Lower lobe of right lung (tissue), 2 donors: ENCODE data around the gene ZNF710. TPM values are rescaled to one million over a fixed set of nuclear protein-coding genes. Genes with fewer than 3 reads are reported as not detected.

ENCODE experiments used
- ATAC-seq, 2 donors: fragments of 200-7000 bp; cut with Tn5 transposase; one replicate each; pipeline ENCODE4 v1.9.1; 2020 to 2022; ENCODE audit warnings: mild to moderate bottlenecking in 2 of 2, moderate library complexity in 2 of 2
- DNase-seq: peaks from one replicate; pipeline ENCODE4 v3.0.0-alpha.2; 2020
- H3K27ac ChIP-seq: fragments of 200-600 bp; one replicate; pipeline ENCODE4 v1.8.0; 2022
- H3K27me3 ChIP-seq: fragments of 200-600 bp; one replicate; pipeline ENCODE4 v1.8.0; 2022; ENCODE audit warnings: low read depth
- H3K36me3 ChIP-seq: fragments of 200-600 bp; one replicate; pipeline ENCODE4 v1.8.0; 2022; ENCODE audit warnings: mild to moderate bottlenecking
- H3K4me1 ChIP-seq: fragments of 200-600 bp; one replicate; pipeline ENCODE4 v1.8.0; 2022
- H3K4me3 ChIP-seq: fragments of 200-600 bp; one replicate; pipeline ENCODE4 v1.8.0; 2022; ENCODE audit warnings: mild to moderate bottlenecking
- H3K9me3 ChIP-seq: fragments of 200-600 bp; one replicate; pipeline ENCODE4 v1.8.0; 2022
- intact Hi-C: fragments of 100-400 bp; cut with DNase I; formaldehyde crosslinking; loops from one replicate; pipeline ENCODE4 v1.11.0; 2022
- total RNA-seq: library from RNA; stranded (reverse); fragmentation: NEBNext Ultra II Directional; extraction: Animal tissue kit (Norgen Biotek cat#: 25700); gene quantifications from one replicate; pipeline ENCODE4 v1.2.1, GENCODE V29; 2021
- TF ChIP-seq, protein P1 (sequence below): fragments of 200-600 bp; IDR thresholded peaks from one replicate; pipeline ENCODE4 v1.8.0; 2022; ENCODE audit warnings: antibody characterized with exemption, mild to moderate bottlenecking
- donor health status: DM: no; HTN: yes; CAD: no; lungs with severe emphysema.

ZNF710 gene
- total RNA-seq, 1 donor from 2014 or later = 50.7 TPM

- Histone ChIP-seq H3K27me3 (no peaks in the 10 kb centered on the region), H3K36me3 (peaks cover 74% of the 10 kb centered on the region), H3K4me3 (no peak overlapping the region), H3K27ac (no peak overlapping the region), H3K4me1 (peaks cover 5% of the 10 kb centered on the region), H3K9me3 (no peaks in the 10 kb centered on the region)
- intact Hi-C loops = loop anchor here (10.0 kb wide), 1 partner anchor 193 kb away; the partner anchor contains the start of gene AP3S2
- DNase-seq (no peak), ATAC-seq (peak; percentile 6 to 27)
- TF ChIP-seq, protein P1, sequence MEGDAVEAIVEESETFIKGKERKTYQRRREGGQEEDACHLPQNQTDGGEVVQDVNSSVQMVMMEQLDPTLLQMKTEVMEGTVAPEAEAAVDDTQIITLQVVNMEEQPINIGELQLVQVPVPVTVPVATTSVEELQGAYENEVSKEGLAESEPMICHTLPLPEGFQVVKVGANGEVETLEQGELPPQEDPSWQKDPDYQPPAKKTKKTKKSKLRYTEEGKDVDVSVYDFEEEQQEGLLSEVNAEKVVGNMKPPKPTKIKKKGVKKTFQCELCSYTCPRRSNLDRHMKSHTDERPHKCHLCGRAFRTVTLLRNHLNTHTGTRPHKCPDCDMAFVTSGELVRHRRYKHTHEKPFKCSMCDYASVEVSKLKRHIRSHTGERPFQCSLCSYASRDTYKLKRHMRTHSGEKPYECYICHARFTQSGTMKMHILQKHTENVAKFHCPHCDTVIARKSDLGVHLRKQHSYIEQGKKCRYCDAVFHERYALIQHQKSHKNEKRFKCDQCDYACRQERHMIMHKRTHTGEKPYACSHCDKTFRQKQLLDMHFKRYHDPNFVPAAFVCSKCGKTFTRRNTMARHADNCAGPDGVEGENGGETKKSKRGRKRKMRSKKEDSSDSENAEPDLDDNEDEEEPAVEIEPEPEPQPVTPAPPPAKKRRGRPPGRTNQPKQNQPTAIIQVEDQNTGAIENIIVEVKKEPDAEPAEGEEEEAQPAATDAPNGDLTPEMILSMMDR = no peak
Measured at GRCh38 chr15:90087454-90088154, 86.5 kb downstream of the ZNF710 start.

DNA sequence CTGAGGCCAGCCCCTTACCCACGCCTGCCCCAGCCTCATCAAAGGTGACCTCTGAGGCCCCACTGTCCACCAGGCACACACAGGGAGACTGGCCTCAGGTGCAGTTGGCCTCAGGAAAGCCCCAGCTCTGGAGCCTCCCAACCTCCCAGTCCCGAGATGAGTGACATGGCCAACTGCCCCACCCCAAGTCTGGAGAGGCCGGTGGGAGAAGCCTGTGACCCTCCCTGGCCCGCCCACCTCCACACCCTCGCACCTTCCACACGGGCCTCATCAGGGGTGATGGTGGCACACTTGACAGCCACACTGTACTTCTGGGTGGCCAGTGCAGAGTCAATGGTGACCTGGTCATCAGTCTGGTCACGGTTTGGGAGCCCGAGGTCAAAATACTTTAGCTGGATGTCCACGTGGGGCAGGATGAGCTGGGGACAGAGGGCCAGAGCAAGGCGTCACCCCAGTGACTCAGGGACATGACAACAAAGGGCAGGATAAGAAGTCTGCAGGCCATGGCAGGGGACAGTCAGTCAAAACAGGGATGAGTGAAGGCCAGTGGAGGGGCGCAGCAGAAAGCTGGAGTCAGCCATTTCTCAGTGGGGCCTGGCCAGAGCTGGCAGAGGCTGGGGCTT is 89.2 kb downstream of the ZNF710 start:
- Histone ChIP-seq H3K4me1 (peaks cover 2% of the 10 kb centered on the region), H3K36me3 (peaks cover 47% of the 10 kb centered on the region), H3K9me3 (no peaks in the 10 kb centered on the region), H3K4me3 (no peak overlapping the region), H3K27me3 (no peaks in the 10 kb centered on the region), H3K27ac (no peak overlapping the region)
- DNase-seq (no peak), ATAC-seq (no peak)
- intact Hi-C loops = no loop called here
- TF ChIP-seq, protein P1 = no peak

- Histone ChIP-seq H3K36me3 (peaks cover 44% of the 10 kb centered on the region), H3K4me1 (peaks cover 12% of the 10 kb centered on the region), H3K27ac (no peak overlapping the region), H3K27me3 (no peaks in the 10 kb centered on the region), H3K4me3 (no peak overlapping the region), H3K9me3 (no peaks in the 10 kb centered on the region)
- intact Hi-C loops = no loop called here
- TF ChIP-seq, protein P1 = no peak
- DNase-seq (no peak), ATAC-seq (no peak)
Measured at GRCh38 chr15:90091156-90091931, 90.2 kb downstream of the ZNF710 start.

DNA sequence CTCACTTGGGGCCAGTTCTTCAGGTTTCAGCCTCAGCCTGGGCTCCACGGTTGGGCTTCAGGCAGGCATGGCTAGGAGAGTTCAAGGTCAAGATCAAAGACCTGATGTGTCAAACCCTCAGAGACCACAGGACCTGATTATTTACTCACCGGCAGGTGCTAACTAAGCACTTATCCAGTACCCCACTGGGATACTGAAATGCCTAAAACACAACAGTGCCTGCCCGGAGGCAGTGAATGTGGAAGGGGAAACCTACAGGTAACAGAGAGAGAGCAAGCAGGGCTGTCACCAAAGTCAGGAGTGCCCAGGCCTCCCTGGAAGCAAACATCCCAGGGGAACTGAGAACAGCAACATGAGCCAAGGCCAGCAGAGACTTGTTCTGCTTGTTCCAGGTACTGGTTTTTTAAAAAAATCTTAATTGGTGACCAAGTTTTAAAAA is 94.4 kb downstream of the ZNF710 start:
- Histone ChIP-seq H3K9me3 (no peaks in the 10 kb centered on the region), H3K4me3 (no peak overlapping the region), H3K4me1 (peaks cover 50% of the 10 kb centered on the region), H3K36me3 (peaks cover 11% of the 10 kb centered on the region), H3K27me3 (no peaks in the 10 kb centered on the region), H3K27ac (peak overlapping the region; percentile 43)
- ATAC-seq (peak; percentile 39 to 55), DNase-seq (no peak)
- TF ChIP-seq, protein P1 = no peak
- intact Hi-C loops = no loop called here

DNA sequence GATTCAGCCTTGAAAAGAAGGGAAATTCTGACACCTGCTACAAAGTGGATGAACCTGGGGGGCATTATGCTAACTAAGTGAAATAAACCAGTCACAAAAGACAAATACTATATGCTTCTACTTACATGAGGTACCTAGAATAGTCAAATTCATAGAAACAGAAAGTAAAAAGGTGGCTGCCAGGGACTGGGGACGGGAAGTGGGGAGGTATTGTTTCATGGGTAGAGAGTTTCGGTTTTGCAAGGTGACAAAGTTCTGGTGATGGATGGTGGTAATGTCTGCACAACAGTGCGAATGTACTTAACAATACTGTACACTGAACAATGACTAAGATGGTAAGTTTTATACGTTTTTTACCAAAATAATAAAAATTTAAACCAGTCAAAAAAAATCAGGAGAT is 96.4 kb downstream of the ZNF710 start:
- Histone ChIP-seq H3K9me3 (no peaks in the 10 kb centered on the region), H3K27me3 (no peaks in the 10 kb centered on the region), H3K27ac (peak overlapping the region; percentile 72), H3K36me3 (no peaks in the 10 kb centered on the region), H3K4me1 (peaks cover 61% of the 10 kb centered on the region), H3K4me3 (no peak overlapping the region)
- TF ChIP-seq, protein P1 = no peak
- intact Hi-C loops = no loop called here
- no peak for DNase-seq
- no peak for ATAC-seq
